HL-60 (cell line): ENCODE measurements around the gene NRP1.

ENCODE experiments used
- DNase-seq, 2 experiments: peaks; one replicate each; pipeline ENCODE4 v3.0.0-alpha.2; 2010 to 2020; ENCODE audit warnings: low read depth in 1 of 2, low spot score in 1 of 2
- H3K27ac ChIP-seq: fragments of 250-450 bp; sonication (Bioruptor Pico); replicated peaks from 2 replicates; pipeline ENCODE4 v1.5.1; 2020; ENCODE audit warnings: mild to moderate bottlenecking, moderate library complexity
- H3K27me3 ChIP-seq: fragments of 250-450 bp; sonication (Bioruptor Pico); 2 replicates; pipeline ENCODE4 v1.5.1; 2021; ENCODE audit warnings: mild to moderate bottlenecking, moderate library complexity; ENCODE audit not compliant: insufficient read depth, poor library complexity, severe bottlenecking
- H3K4me3 ChIP-seq: replicated peaks from 2 replicates; pipeline ENCODE4 v1.5.1; 2011; ENCODE audit warnings: mild to moderate bottlenecking, control low read depth, low read length; ENCODE audit not compliant: insufficient read depth
- GABPA ChIP-seq: IDR thresholded peaks from 2 replicates; pipeline ENCODE4 v1.6.1; 2012; ENCODE audit warnings: low read depth
- POLR2AphosphoS5 ChIP-seq: IDR thresholded peaks from 2 replicates; pipeline ENCODE4 v1.6.1; 2012; ENCODE audit warnings: low read depth
- REST ChIP-seq: IDR thresholded peaks from 2 replicates; pipeline ENCODE4 v1.6.1; 2012; ENCODE audit warnings: low read depth; ENCODE audit not compliant: insufficient replicate concordance
- SPI1 ChIP-seq: IDR thresholded peaks from 2 replicates; pipeline ENCODE4 v1.6.1; 2012; ENCODE audit warnings: low read depth, mild to moderate bottlenecking, borderline replicate concordance
- TF ChIP-seq, protein P1 (sequence below): IDR thresholded peaks from one replicate; pipeline ENCODE4 v1.5.1; 2011; ENCODE audit warnings: low read length, control low read depth, inconsistent platforms; ENCODE audit not compliant: insufficient read depth

The NRP1 gene

GRCh38 chr10:33293531-33294170 is 40.8 kb downstream of the NRP1 start:
- H3K27ac ChIP-seq = no peak overlapping the region

GRCh38 chr10:33293076-33293475 is 41.4 kb downstream of the NRP1 start:
- Histone ChIP-seq H3K27ac (no peak overlapping the region), H3K27me3 (no peaks in the 10 kb centered on the region), H3K4me3 (no peak overlapping the region)
- TF ChIP-seq SPI1 (no peak), GABPA (no peak), REST (no peak), POLR2AphosphoS5 (no peak)
- TF ChIP-seq, protein P1, sequence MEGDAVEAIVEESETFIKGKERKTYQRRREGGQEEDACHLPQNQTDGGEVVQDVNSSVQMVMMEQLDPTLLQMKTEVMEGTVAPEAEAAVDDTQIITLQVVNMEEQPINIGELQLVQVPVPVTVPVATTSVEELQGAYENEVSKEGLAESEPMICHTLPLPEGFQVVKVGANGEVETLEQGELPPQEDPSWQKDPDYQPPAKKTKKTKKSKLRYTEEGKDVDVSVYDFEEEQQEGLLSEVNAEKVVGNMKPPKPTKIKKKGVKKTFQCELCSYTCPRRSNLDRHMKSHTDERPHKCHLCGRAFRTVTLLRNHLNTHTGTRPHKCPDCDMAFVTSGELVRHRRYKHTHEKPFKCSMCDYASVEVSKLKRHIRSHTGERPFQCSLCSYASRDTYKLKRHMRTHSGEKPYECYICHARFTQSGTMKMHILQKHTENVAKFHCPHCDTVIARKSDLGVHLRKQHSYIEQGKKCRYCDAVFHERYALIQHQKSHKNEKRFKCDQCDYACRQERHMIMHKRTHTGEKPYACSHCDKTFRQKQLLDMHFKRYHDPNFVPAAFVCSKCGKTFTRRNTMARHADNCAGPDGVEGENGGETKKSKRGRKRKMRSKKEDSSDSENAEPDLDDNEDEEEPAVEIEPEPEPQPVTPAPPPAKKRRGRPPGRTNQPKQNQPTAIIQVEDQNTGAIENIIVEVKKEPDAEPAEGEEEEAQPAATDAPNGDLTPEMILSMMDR = no peak
- no peak for DNase-seq

More at GRCh38 chr10:33293531-33294170, 40.8 kb downstream of the NRP1 start:
- no peak overlapping the region for H3K4me3 ChIP-seq
- no peak for DNase-seq
- TF ChIP-seq, protein P1 = no peak
- TF ChIP-seq POLR2AphosphoS5 (no peak), REST (no peak), GABPA (no peak), SPI1 (no peak)
- H3K27me3 ChIP-seq = no peaks in the 10 kb centered on the region

- H3K4me3 ChIP-seq = no peak overlapping the region
- H3K27me3 ChIP-seq = no peaks in the 10 kb centered on the region
- no peak for DNase-seq
- TF ChIP-seq GABPA = no peak
- no peak for TF ChIP-seq POLR2AphosphoS5
- no peak overlapping the region for H3K27ac ChIP-seq
Observed at GRCh38 chr10:33291053-33291592, 43.3 kb downstream of the NRP1 start.

- Histone ChIP-seq H3K27me3 (no peaks in the 10 kb centered on the region), H3K4me3 (no peak overlapping the region), H3K27ac (no peak overlapping the region)
- TF ChIP-seq SPI1 = no peak
- TF ChIP-seq, protein P1 = no peak
- no peak for TF ChIP-seq REST
- no peak for TF ChIP-seq POLR2AphosphoS5
- no peak for TF ChIP-seq GABPA
- DNase-seq = no peak
Observed at GRCh38 chr10:33290321-33291052, 44.0 kb downstream of the NRP1 start.
